NCI-H2107 (cell line): Measurements from ENCODE around the gene MZB1.

Experiments
- DNase-seq: peaks from one replicate; lab custom pipeline; 2025; lab: John Stamatoyannopoulos, UW

The MZB1 gene

GRCh38 chr5:139389701-139390638 is at the start of gene MZB1:
MZB1 (minus strand) TSS chr5:139389913; CDS start chr5:139389856, 57 bp downstream.
- DNase-seq, result no peak

GRCh38 chr5:139439013-139439903 is 49.5 kb upstream of the MZB1 start, which contains the start of gene DNAJC18:
DNAJC18 (minus strand) TSS chr5:139439525; CDS start chr5:139439445, 80 bp downstream.
- DNase-seq, result peak; percentile 83

GRCh38 chr5:139438707-139439012 is 48.9 kb upstream of the MZB1 start:
- DNase-seq, result no peak

GRCh38 chr5:139435676-139436075 is 46.0 kb upstream of the MZB1 start:
- DNase-seq, result no peak

- no peak for DNase-seq
Measured at GRCh38 chr5:139431706-139432105, 42.0 kb upstream of the MZB1 start.

- DNase-seq, result no peak
Measured at GRCh38 chr5:139430015-139430414, 40.3 kb upstream of the MZB1 start.

GRCh38 chr5:139426203-139426885 is 36.6 kb upstream of the MZB1 start:
- no peak for DNase-seq

- DNase-seq, result no peak
Measured at GRCh38 chr5:139425497-139425896, 35.8 kb upstream of the MZB1 start.

GRCh38 chr5:139422307-139422893 is 32.7 kb upstream of the MZB1 start:
- peak; percentile 35 for DNase-seq

GRCh38 chr5:139419226-139420192 is 29.8 kb upstream of the MZB1 start:
- no peak for DNase-seq

- no peak for DNase-seq
Measured at GRCh38 chr5:139418793-139419192, 29.1 kb upstream of the MZB1 start.

GRCh38 chr5:139417214-139417613 is 27.5 kb upstream of the MZB1 start:
- peak; percentile 9 for DNase-seq

- no peak for DNase-seq
Measured at GRCh38 chr5:139416651-139417050, 26.9 kb upstream of the MZB1 start.

- DNase-seq, result no peak
Measured at GRCh38 chr5:139415869-139416268, 26.2 kb upstream of the MZB1 start.

- DNase-seq, result no peak
Measured at GRCh38 chr5:139415221-139415861, 25.6 kb upstream of the MZB1 start.

GRCh38 chr5:139414581-139415130 is 24.9 kb upstream of the MZB1 start:
- no peak for DNase-seq

GRCh38 chr5:139413963-139414362 is 24.2 kb upstream of the MZB1 start:
- no peak for DNase-seq

GRCh38 chr5:139413153-139413552 is 23.4 kb upstream of the MZB1 start:
- no peak for DNase-seq

GRCh38 chr5:139410993-139411828 is 21.5 kb upstream of the MZB1 start:
- no peak for DNase-seq
